ENCODE measurements around the gene SASS6. TPM values are rescaled to one million over a fixed set of nuclear protein-coding genes. Genes with fewer than 3 reads are reported as not detected.

Gene SASS6
- total and polyA plus RNA-seq, 2 donors (not counting 3 experiments of a cell fraction or from before 2014, with no cell fraction given), result 0.44 to 7.3 TPM

- Histone ChIP-seq H4K20me1 (replicated peaks; ENCODE audit: control insufficient read depth, extremely low read depth, insufficient read depth, low read length) (no peaks in the 10 kb centered on the region), H3K4me2 (ENCODE audit: insufficient read depth, low read length) (no peak overlapping the region), H3K36me3 (ENCODE audit: control insufficient read depth in 2 of 2, extremely low read depth in 1 of 2, insufficient read depth in 2 of 2, low read length in 2 of 2) (peaks cover 0 to 4% of the 10 kb centered on the region in 2 experiments), H3K4me3 (replicated peaks in 1 of 3; ENCODE audit: insufficient read depth in 1 of 3, low read depth in 1 of 3, low read length in 3 of 3) (no peak overlapping the region), H3K79me2 (ENCODE audit: control insufficient read depth, insufficient read depth, low read length) (no peaks in the 10 kb centered on the region), H3K9ac (replicated peaks; ENCODE audit: extremely low read depth, insufficient read depth, low read length) (no peak overlapping the region), H3K9me1 (replicated peaks; ENCODE audit: control insufficient read depth, extremely low read depth, insufficient read depth, low read length) (no peaks in the 10 kb centered on the region), H3K27ac (ENCODE audit: insufficient read depth, low read depth, low read length) (no peak overlapping the region), H2AFZ (ENCODE audit: low read depth, low read length) (no peak overlapping the region), H3K4me1 (ENCODE audit: control insufficient read depth, extremely low read depth, insufficient read depth, low read length) (no peaks in the 10 kb centered on the region), H3K27me3 (ENCODE audit: control insufficient read depth in 2 of 2, insufficient read depth in 2 of 2, low read length in 2 of 2) (no peaks in the 10 kb centered on the region), H3K9me3 (replicated peaks; ENCODE audit: control insufficient read depth, insufficient read depth, low read length) (no peaks in the 10 kb centered on the region)
- BruUV-seq (replicated peaks), result no TSS peak
- intact Hi-C loops (cut with micrococcal nuclease) (no loop called here), dilution Hi-C loops (cut with MboI; ENCODE audit: extremely low pct_ligation_motif_present, low sequenced_read_pairs) (no loop called here)
- CTCF ChIA-PET, result interaction anchor here (1.5 to 2.0 kb wide), 2 partner anchors 15 to 352 kb away, joined by 3 to 5 read pairs; no protein-coding TSS in a partner anchor
- no peak for DNase-seq (ENCODE audit: low read depth, low spot score)
- FAIRE-seq, result no peak
- POLR2A ChIA-PET, result no interaction called here
- no peak for TF ChIP-seq JUN (IDR thresholded peaks at IDR 0.05; ENCODE audit: borderline replicate concordance, insufficient read depth, insufficient read length, low read depth)
- TF ChIP-seq POLR2A (IDR thresholded peaks at IDR 0.05; ENCODE audit: low read depth, low read length), result no peak
- no peak for TF ChIP-seq GATA2 (IDR thresholded peaks at IDR 0.05; ENCODE audit: insufficient read depth, insufficient read length, low read depth, low read length)
- TF ChIP-seq CTCF (IDR thresholded peaks at IDR 0.05; ENCODE audit: extremely low read depth in 1 of 2, insufficient read depth in 1 of 2, low read depth in 1 of 2, low read length in 2 of 2), result no peak
- no peak for TF ChIP-seq FOS (IDR thresholded peaks at IDR 0.05; ENCODE audit: borderline replicate concordance, insufficient read depth, low read length)
- TF ChIP-seq MAX (IDR thresholded peaks at IDR 0.05; ENCODE audit: insufficient read depth, insufficient read length), result no peak
- TF ChIP-seq EZH2 (IDR thresholded peaks at IDR 0.05; ENCODE audit: borderline replicate concordance, low read depth, low read length, severe bottlenecking), result no peak
- TF ChIP-seq POLR2AphosphoS5 (IDR thresholded peaks at IDR 0.05; ENCODE audit: insufficient read depth, low read depth, low read length), result no peak
- TF ChIP-seq MYC (IDR thresholded peaks at IDR 0.05; ENCODE audit: low read depth, low read length), result no peak
Measured at GRCh38 chr1:100107696-100108095, 25.0 kb downstream of the SASS6 start.
